Measurements from ENCODE around the gene CABCOCO1. TPM values are rescaled to one million over a fixed set of nuclear protein-coding genes. Genes with fewer than 3 reads are reported as not detected.

CABCOCO1 gene
- total and polyA plus RNA-seq, 10 of the 15 experiments (the other 5 are each of a cell fraction or from before 2014, with no cell fraction given) = not detected

GRCh38 chr10:61797304-61798153 lies 134.8 kb downstream of the CABCOCO1 start:
- ATAC-seq = no peak
- POLR2A ChIA-PET = no interaction called here
- Histone ChIP-seq H3K36me3 (ENCODE audit: control insufficient read depth in 2 of 2, insufficient read depth in 2 of 2, low read length in 1 of 2) (no peaks in the 10 kb centered on the region), H3K9ac (ENCODE audit: control insufficient read depth, insufficient read depth, low read length) (no peak overlapping the region), H3K4me2 (ENCODE audit: control insufficient read depth, insufficient read depth) (no peak overlapping the region), H3K4me3 (no peak overlapping the region), H3K27me3 (replicated peaks in 1 of 2; ENCODE audit: control insufficient read depth in 2 of 2, insufficient read depth in 2 of 2, low read length in 1 of 2) (no peaks in the 10 kb centered on the region), H3K27ac (ENCODE audit: control insufficient read depth, insufficient read depth) (no peak overlapping the region), H4K20me1 (ENCODE audit: control insufficient read depth, insufficient read depth) (no peaks in the 10 kb centered on the region), H3K9me3 (replicated peaks; ENCODE audit: control insufficient read depth, insufficient read depth, low read length) (no peaks in the 10 kb centered on the region), H3K79me2 (ENCODE audit: control insufficient read depth, insufficient read depth, low read length) (no peaks in the 10 kb centered on the region), H2AFZ (ENCODE audit: control insufficient read depth, low read depth, low read length) (no peak overlapping the region), H3K4me1 (ENCODE audit: control insufficient read depth, insufficient read depth, low read length) (no peaks in the 10 kb centered on the region)
- 63% methylated on average over 17 of the region's 17 CpGs for WGBS (ENCODE audit: insufficient coverage, insufficient replicate concordance, low lambda C conversion rate, missing lambda C conversion rate)
- TF ChIP-seq HDGF (IDR thresholded peaks at IDR 0.05) (no peak), YBX1 (IDR thresholded peaks at IDR 0.05) (no peak), KLF5 (IDR thresholded peaks at IDR 0.05; ENCODE audit: partially characterized antibody) (no peak)
- in situ Hi-C loops (cut with MboI) = no loop called here
- no peak for DNase-seq (ENCODE audit: low read depth, low spot score)
- BruUV-seq (replicated peaks) = no TSS peak
- CTCF ChIA-PET = no interaction called here
- no peak for FAIRE-seq
- RAD21 ChIA-PET (ENCODE audit: unreplicated experiment) = no interaction called here
- SMC1A ChIA-PET (ENCODE audit: uncharacterized antibody, unreplicated experiment) = no interaction called here
- intact Hi-C loops (cut with micrococcal nuclease; ENCODE audit: unreplicated experiment) = no loop called here

GRCh38 chr10:61798713-61799112 lies 136.0 kb downstream of the CABCOCO1 start:
- Histone ChIP-seq H3K9me3 (replicated peaks; ENCODE audit: control insufficient read depth, insufficient read depth, low read length) (no peaks in the 10 kb centered on the region), H3K9ac (ENCODE audit: control insufficient read depth, insufficient read depth, low read length) (no peak overlapping the region), H2AFZ (ENCODE audit: control insufficient read depth, low read depth, low read length) (no peak overlapping the region), H3K36me3 (ENCODE audit: control insufficient read depth in 2 of 2, insufficient read depth in 2 of 2, low read length in 1 of 2) (no peaks in the 10 kb centered on the region), H4K20me1 (ENCODE audit: control insufficient read depth, insufficient read depth) (no peaks in the 10 kb centered on the region), H3K4me3 (no peak overlapping the region), H3K4me2 (ENCODE audit: control insufficient read depth, insufficient read depth) (no peak overlapping the region), H3K79me2 (ENCODE audit: control insufficient read depth, insufficient read depth, low read length) (no peaks in the 10 kb centered on the region), H3K4me1 (ENCODE audit: control insufficient read depth, insufficient read depth, low read length) (no peaks in the 10 kb centered on the region), H3K27ac (ENCODE audit: control insufficient read depth, insufficient read depth) (no peak overlapping the region), H3K27me3 (replicated peaks in 1 of 2; ENCODE audit: control insufficient read depth in 2 of 2, insufficient read depth in 2 of 2, low read length in 1 of 2) (no peaks in the 10 kb centered on the region)
- intact Hi-C loops (cut with micrococcal nuclease; ENCODE audit: unreplicated experiment) = no loop called here
- RAD21 ChIA-PET (ENCODE audit: unreplicated experiment) = no interaction called here
- SMC1A ChIA-PET (ENCODE audit: uncharacterized antibody, unreplicated experiment) = no interaction called here
- no peak for FAIRE-seq
- no peak for DNase-seq (ENCODE audit: low read depth, low spot score)
- in situ Hi-C loops (cut with MboI) = no loop called here
- no peak for ATAC-seq
- POLR2A ChIA-PET = no interaction called here
- no TSS peak for BruUV-seq (replicated peaks)
- CTCF ChIA-PET = no interaction called here
- no peak for TF ChIP-seq TCF3 (IDR thresholded peaks at IDR 0.05; ENCODE audit: borderline replicate concordance, insufficient read depth, low read depth, low read length)
- no peak for TF ChIP-seq FOXK2 (IDR thresholded peaks at IDR 0.05)
- TF ChIP-seq EGR1 (IDR thresholded peaks at IDR 0.05; ENCODE audit: borderline replicate concordance in 1 of 2, low read depth in 2 of 2, low read length in 2 of 2) = no peak
- TF ChIP-seq TAF1 (IDR thresholded peaks at IDR 0.05; ENCODE audit: borderline replicate concordance, low read depth, low read length) = no peak
- no peak for TF ChIP-seq NR2C2 (IDR thresholded peaks at IDR 0.05; ENCODE audit: borderline replicate concordance, control insufficient read depth, insufficient read length, low read depth)
- no peak for TF ChIP-seq IRF3 (IDR thresholded peaks at IDR 0.05)
- no peak for TF ChIP-seq NFYB (IDR thresholded peaks at IDR 0.05; ENCODE audit: insufficient read depth, low read depth, low read length)
- TF ChIP-seq HDAC6 (IDR thresholded peaks at IDR 0.05; ENCODE audit: unreplicated experiment) = no peak
- TF ChIP-seq CBFB (IDR thresholded peaks at IDR 0.05; ENCODE audit: low read depth) = no peak
- no peak for TF ChIP-seq SREBF2 (IDR thresholded peaks at IDR 0.05; ENCODE audit: low read length)
- TF ChIP-seq CREM (IDR thresholded peaks at IDR 0.05; ENCODE audit: low read depth) = no peak
- TF ChIP-seq SUPT20H (IDR thresholded peaks at IDR 0.05; ENCODE audit: borderline replicate concordance, control insufficient read depth, low read depth, low read length) = no peak
- TF ChIP-seq BHLHE40 (IDR thresholded peaks at IDR 0.05; ENCODE audit: borderline replicate concordance in 1 of 2, low read depth in 2 of 2, low read length in 1 of 2) = no peak
